Hepatocyte (in vitro differentiated cells): ENCODE results near the gene PLCB4.

Experiments
- CTCF ChIP-seq: fragments of 200-600 bp; sonication (generic); IDR thresholded peaks from 2 replicates; pipeline ENCODE4 v1.5.1; 2016; ENCODE audit warnings: antibody characterized with exemption, mild to moderate bottlenecking; ENCODE audit not compliant: poor library complexity
- EZH2 ChIP-seq: fragments of 200-600 bp; sonication (generic); IDR thresholded peaks from 2 replicates; pipeline ENCODE4 v1.6.1; 2016; ENCODE audit warnings: antibody characterized with exemption, mild to moderate bottlenecking, borderline replicate concordance
- EZH2phosphoT487 ChIP-seq: fragments of 200-600 bp; sonication (generic); IDR thresholded peaks from one replicate; pipeline ENCODE4 v1.6.1; 2018; ENCODE audit warnings: antibody characterized with exemption, mild to moderate bottlenecking, low read depth, moderate library complexity; ENCODE audit not compliant: unreplicated experiment, severe bottlenecking

- no peak for TF ChIP-seq CTCF
- TF ChIP-seq EZH2, result no peak
- no peak for TF ChIP-seq EZH2phosphoT487
These were observed 67.2 kb downstream of the PLCB4 start for GRCh38 chr20:9136114-9136513.
